Right lobe of liver (tissue), 6 donors: Measurements from ENCODE around the gene PSMD2. TPM values are rescaled to one million over a fixed set of nuclear protein-coding genes. Genes with fewer than 3 reads are reported as not detected.

ENCODE experiments used
- ATAC-seq, 4 donors: fragments of 200-7000 bp; cut with Tn5 transposase; one replicate each; pipeline ENCODE4 v1.9.1; 2020; ENCODE audit warnings: mild to moderate bottlenecking in 4 of 4, moderate library complexity in 4 of 4
- DNase-seq, 3 donors: peaks; one replicate each; pipeline ENCODE4 v3.0.0-alpha.2; 2020
- H3K27ac ChIP-seq, 3 donors: fragments of 200-600 bp; one replicate each; pipeline ENCODE4 v1.8.0; 2022
- H3K27me3 ChIP-seq, 2 donors: fragments of 200-600 bp; one replicate each; pipeline ENCODE4 v1.8.0; 2022
- H3K36me3 ChIP-seq, 4 donors: fragments of 200-600 bp; sonication (generic) in 1 of 4; one replicate each; pipeline versions ENCODE4 v1.5.1 to v1.8.0; 2017 to 2022; ENCODE audit warnings: control low read depth in 1 of 4
- H3K4me1 ChIP-seq, 4 donors: fragments of 200-600 bp; sonication (generic) in 1 of 4; one replicate each; pipeline versions ENCODE4 v1.5.1 to v1.8.0; 2017 to 2022; ENCODE audit warnings: control low read depth in 1 of 4
- H3K4me3 ChIP-seq, 3 donors: fragments of 200-600 bp; one replicate each; pipeline ENCODE4 v1.8.0; 2022
- H3K9me3 ChIP-seq, 4 donors: fragments of 200-600 bp; sonication (generic) in 1 of 4; one replicate each; pipeline versions ENCODE4 v1.5.1 to v1.8.0; 2017 to 2022; ENCODE audit warnings: control low read depth in 1 of 4
- CTCF ChIP-seq, 4 donors: fragments of 200-600 bp in 3 of 4; fragments of 450-650 bp in 1 of 4; IDR thresholded peaks; one replicate each; pipeline versions ENCODE4 v1.5.1 to v1.8.0; 2016 to 2022; ENCODE audit warnings: antibody characterized with exemption in 4 of 4, mild to moderate bottlenecking in 2 of 4
- POLR2A ChIP-seq: fragments of 450-650 bp; IDR thresholded peaks from one replicate; pipeline ENCODE4 v1.6.1; 2017; ENCODE audit warnings: antibody characterized with exemption, mild to moderate bottlenecking
- WGBS: methylation state at CpG from one replicate; pipeline ENCODE4 v1.1.6; 2018; ENCODE audit warnings: low coverage, low lambda C conversion rate; ENCODE audit not compliant: insufficient coverage; ENCODE audit errors: missing lambda C conversion rate; 5-methylcytosine and 5-hydroxymethylcytosine counted together
- intact Hi-C, 2 donors: fragments of 100-400 bp; cut with DNase I; formaldehyde crosslinking; loops; one replicate each; pipeline versions ENCODE4 v1.11.2 to v1.14.1; 2022
- total RNA-seq, 6 experiments: library from RNA; depleted of rRNA in 2 of 6; stranded (reverse); fragments of >200 nt in 2 of 6; fragmentation: NEBNext Ultra II Directional in 3 of 6; extraction: Animal tissue kit (Norgen Biotek cat#: 25700) in 3 of 6; gene quantifications; one replicate each; pipeline versions ENCODE4 v1.1.0 to v1.2.4, GENCODE V29; 2016 to 2023
- donor health status: DM: no; HTN: yes; CAD: no.
- donor health status: DM: no; HTN: no; CAD: no.
- donor health status: DM: no; HTN: no; CAD: no.
- donor health status: DM: no; HTN: yes; CAD: no.
- donor health status: DM: no; HTN: yes; CAD: no.

The PSMD2 gene
- total RNA-seq, 6 experiments from 2014 or later, result 85.5 to 153 (median 103) TPM

- Histone ChIP-seq H3K27me3 (no peaks in the 10 kb centered on the region), H3K9me3 (no peaks in the 10 kb centered on the region), H3K4me3 (no peak overlapping the region), H3K36me3 (no peaks in the 10 kb centered on the region), H3K4me1 (no peaks in the 10 kb centered on the region), H3K27ac (no peak overlapping the region)
- no peak for ATAC-seq
- 100% methylated on average over 5 of the region's 6 CpGs for WGBS
- intact Hi-C loops, result no loop called here
- TF ChIP-seq POLR2A (no peak), CTCF (IDR thresholded peaks at IDR 0.05) (no peak)
- no peak for DNase-seq
Measured at GRCh38 chr3:184277366-184277765, 21.7 kb upstream of the PSMD2 start.

- WGBS, result 83% methylated on average over 4 of the region's 4 CpGs
- Histone ChIP-seq H3K36me3 (no peaks in the 10 kb centered on the region), H3K4me1 (no peaks in the 10 kb centered on the region), H3K4me3 (no peak overlapping the region), H3K27me3 (no peaks in the 10 kb centered on the region), H3K9me3 (no peaks in the 10 kb centered on the region), H3K27ac (no peak overlapping the region)
- ATAC-seq (no peak), DNase-seq (no peak)
- intact Hi-C loops, result loop anchor here in 1 of 2 donors (10.0 kb wide), 1 partner anchor 388 kb away; no protein-coding TSS in a partner anchor
- TF ChIP-seq CTCF (IDR thresholded peaks at IDR 0.05) (no peak), POLR2A (no peak)
Measured at GRCh38 chr3:184282941-184283340, 16.1 kb upstream of the PSMD2 start.

- H3K27ac ChIP-seq, result no peak overlapping the region
- H3K9me3 ChIP-seq, result no peaks in the 10 kb centered on the region
- H3K4me1 ChIP-seq, result no peaks in the 10 kb centered on the region
- intact Hi-C loops, result loop anchor here in 1 of 2 donors (10.0 kb wide), 1 partner anchor 389 kb away; no protein-coding TSS in a partner anchor
- 76% methylated on average over 2 of the region's 8 CpGs for WGBS
- H3K27me3 ChIP-seq, result no peaks in the 10 kb centered on the region
- DNase-seq (no peak), ATAC-seq (no peak)
- H3K4me3 ChIP-seq, result no peak overlapping the region
- no peaks in the 10 kb centered on the region for H3K36me3 ChIP-seq
- TF ChIP-seq CTCF (IDR thresholded peaks at IDR 0.05), result no peak
- TF ChIP-seq POLR2A, result no peak
Measured at GRCh38 chr3:184283681-184284080, 15.4 kb upstream of the PSMD2 start.

GRCh38 chr3:184284696-184285095 is 14.3 kb upstream of the PSMD2 start:
- Histone ChIP-seq H3K36me3 (no peaks in the 10 kb centered on the region), H3K9me3 (no peaks in the 10 kb centered on the region), H3K27ac (no peak overlapping the region), H3K27me3 (no peaks in the 10 kb centered on the region), H3K4me3 (no peak overlapping the region), H3K4me1 (no peaks in the 10 kb centered on the region)
- 20% methylated on average over 1 of the region's 4 CpGs for WGBS
- ATAC-seq (peak; percentile 80 to 95 (median 86)), DNase-seq (peak in 2 of 3 donors; percentile 55 to 64)
- intact Hi-C loops, result loop anchor here in 1 of 2 donors (10.0 kb wide), 1 partner anchor 390 kb away; no protein-coding TSS in a partner anchor
- TF ChIP-seq CTCF (IDR thresholded peaks at IDR 0.05) (peak; percentile 27 to 38 (median 32)), POLR2A (no peak)
